ENCODE data around the gene EXOSC3.
A peak's percentile ranks its signal among the peaks of the same experiment; 100 is the strongest.
"Not testable (repeated sequence)": the region's sequence is repeated elsewhere in the genome, so short reads cannot be mapped to it uniquely, and the experiment has no call there.

Gene EXOSC3

GRCh38 chr9:37796232-37796631 lies 11.4 kb upstream of the EXOSC3 start:
- DNase-seq (no peak), ATAC-seq (no peak)

DNA sequence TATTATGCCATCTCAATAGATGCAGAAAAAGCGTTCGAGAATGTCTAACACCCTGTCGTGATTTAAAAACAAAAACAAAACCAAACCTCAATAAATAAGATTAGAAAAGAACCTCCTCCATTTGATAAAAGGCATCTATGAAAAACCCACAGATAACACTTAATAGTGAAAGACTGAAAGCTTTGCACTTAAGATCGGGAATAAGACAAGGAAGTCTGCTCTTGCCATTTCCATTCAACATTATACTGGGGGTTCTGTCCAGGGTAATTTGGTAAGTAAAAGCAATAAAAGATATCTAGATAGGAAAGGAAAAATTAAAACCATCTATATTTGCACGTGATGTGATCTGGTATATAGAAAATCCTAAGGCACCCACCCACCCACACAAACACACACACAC lies 7.3 kb upstream of the EXOSC3 start:
- DNase-seq (no peak), ATAC-seq (no peak)
- Mint-ChIP-seq H3K9me3 (no peaks in the 10 kb centered on the region), H3K27ac (no peak overlapping the region), H3K4me1 (no peaks in the 10 kb centered on the region), H3K4me3 (no peak overlapping the region), H3K27me3 (no peaks in the 10 kb centered on the region), H3K36me3 (ENCODE audit: low read depth) (peaks cover 2% of the 10 kb centered on the region)

More at GRCh38 chr9:37796232-37796631, 11.4 kb upstream of the EXOSC3 start:
- Mint-ChIP-seq H3K36me3 (ENCODE audit: low read depth) (peaks cover 3% of the 10 kb centered on the region), H3K4me1 (peaks cover 18% of the 10 kb centered on the region), H3K4me3 (no peak overlapping the region), H3K27ac (no peak overlapping the region), H3K9me3 (no peaks in the 10 kb centered on the region), H3K27me3 (no peaks in the 10 kb centered on the region)

GRCh38 chr9:37790096-37790495 lies 5.2 kb upstream of the EXOSC3 start:
- Mint-ChIP-seq H3K36me3 (ENCODE audit: low read depth) (peaks cover 2% of the 10 kb centered on the region), H3K27ac (no peak overlapping the region), H3K9me3 (no peaks in the 10 kb centered on the region), H3K4me3 (no peak overlapping the region), H3K27me3 (no peaks in the 10 kb centered on the region), H3K4me1 (peaks cover 7% of the 10 kb centered on the region)
- DNase-seq: no peak
- ATAC-seq: no peak

DNA sequence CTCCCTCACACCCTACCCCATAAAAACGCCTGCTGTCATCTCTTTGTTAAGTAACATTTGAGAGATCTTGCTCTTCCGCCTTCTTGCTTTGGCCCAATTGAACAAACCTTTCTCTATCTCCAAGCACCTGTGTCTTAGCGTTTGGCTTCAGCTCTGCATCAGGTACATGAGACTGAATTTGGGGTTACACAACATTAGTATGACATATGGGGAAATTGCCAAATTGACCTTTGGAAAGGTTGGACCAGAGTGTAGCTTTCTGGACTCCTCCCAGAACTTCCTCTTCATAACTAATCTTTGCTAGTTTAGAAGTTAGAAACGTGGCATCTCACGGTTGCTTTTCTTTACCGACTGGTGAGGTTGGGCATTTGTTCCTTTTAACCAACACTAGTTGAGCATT lies 3.5 kb upstream of the EXOSC3 start:
- Mint-ChIP-seq H3K9me3 (no peaks in the 10 kb centered on the region), H3K36me3 (ENCODE audit: low read depth) (peaks cover 15% of the 10 kb centered on the region), H3K27ac (no peak overlapping the region), H3K4me3 (no peak overlapping the region), H3K4me1 (peaks cover 19% of the 10 kb centered on the region), H3K27me3 (no peaks in the 10 kb centered on the region)
- DNase-seq (no peak), ATAC-seq (no peak)

GRCh38 chr9:37787059-37787458 lies 2.2 kb upstream of the EXOSC3 start:
- ATAC-seq: no peak
- H3K36me3 Mint-ChIP-seq (ENCODE audit: low read depth): peaks cover 26% of the 10 kb centered on the region
- H3K4me3 Mint-ChIP-seq: no peak overlapping the region
- no peak overlapping the region for H3K27ac Mint-ChIP-seq
- DNase-seq: no peak
- H3K4me1 Mint-ChIP-seq: peaks cover 31% of the 10 kb centered on the region
- no peaks in the 10 kb centered on the region for H3K9me3 Mint-ChIP-seq
- no peaks in the 10 kb centered on the region for H3K27me3 Mint-ChIP-seq

DNA sequence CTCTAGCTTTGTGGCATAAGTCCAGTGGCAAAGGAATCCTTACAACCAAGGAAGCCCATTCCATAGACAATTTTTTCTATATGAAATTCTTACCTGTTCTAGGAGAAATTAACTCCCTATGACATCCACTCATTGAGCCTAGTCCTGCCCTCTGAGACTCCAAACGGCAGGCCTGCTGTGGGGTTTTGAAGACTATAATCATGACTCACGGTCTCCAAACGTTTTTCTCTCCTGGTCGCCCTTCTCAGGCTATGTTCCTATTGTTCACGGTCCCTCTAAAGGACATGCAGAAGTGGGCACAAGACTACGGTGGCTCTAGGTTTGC lies 611 bp downstream of the EXOSC3 start:
- Mint-ChIP-seq H3K9me3 (no peaks in the 10 kb centered on the region), H3K27me3 (no peaks in the 10 kb centered on the region), H3K36me3 (ENCODE audit: low read depth) (peaks cover 48% of the 10 kb centered on the region), H3K4me3 (peak overlapping the region; percentile 96), H3K4me1 (peaks cover 41% of the 10 kb centered on the region), H3K27ac (peak overlapping the region; percentile 96)
- ATAC-seq: peak; percentile 11
- no peak for DNase-seq

GRCh38 chr9:37778534-37778933 lies 6.3 kb downstream of the EXOSC3 start:
- ATAC-seq: no peak
- peaks cover 57% of the 10 kb centered on the region for H3K36me3 Mint-ChIP-seq (ENCODE audit: low read depth)

GRCh38 chr9:37776328-37776727 lies 8.5 kb downstream of the EXOSC3 start:
- H3K36me3 Mint-ChIP-seq (ENCODE audit: low read depth): peaks cover 41% of the 10 kb centered on the region
- no peak overlapping the region for H3K4me3 Mint-ChIP-seq
- no peak overlapping the region for H3K27ac Mint-ChIP-seq
- ATAC-seq: no peak
- no peak for DNase-seq
- H3K27me3 Mint-ChIP-seq: no peaks in the 10 kb centered on the region
- H3K4me1 Mint-ChIP-seq: peaks cover 3% of the 10 kb centered on the region
- no peaks in the 10 kb centered on the region for H3K9me3 Mint-ChIP-seq

More at GRCh38 chr9:37778534-37778933, 6.3 kb downstream of the EXOSC3 start:
- Mint-ChIP-seq H3K27me3 (no peaks in the 10 kb centered on the region), H3K4me1 (peaks cover 23% of the 10 kb centered on the region), H3K4me3 (no peak overlapping the region), H3K9me3 (no peaks in the 10 kb centered on the region), H3K27ac (no peak overlapping the region)
- DNase-seq: no peak

DNA sequence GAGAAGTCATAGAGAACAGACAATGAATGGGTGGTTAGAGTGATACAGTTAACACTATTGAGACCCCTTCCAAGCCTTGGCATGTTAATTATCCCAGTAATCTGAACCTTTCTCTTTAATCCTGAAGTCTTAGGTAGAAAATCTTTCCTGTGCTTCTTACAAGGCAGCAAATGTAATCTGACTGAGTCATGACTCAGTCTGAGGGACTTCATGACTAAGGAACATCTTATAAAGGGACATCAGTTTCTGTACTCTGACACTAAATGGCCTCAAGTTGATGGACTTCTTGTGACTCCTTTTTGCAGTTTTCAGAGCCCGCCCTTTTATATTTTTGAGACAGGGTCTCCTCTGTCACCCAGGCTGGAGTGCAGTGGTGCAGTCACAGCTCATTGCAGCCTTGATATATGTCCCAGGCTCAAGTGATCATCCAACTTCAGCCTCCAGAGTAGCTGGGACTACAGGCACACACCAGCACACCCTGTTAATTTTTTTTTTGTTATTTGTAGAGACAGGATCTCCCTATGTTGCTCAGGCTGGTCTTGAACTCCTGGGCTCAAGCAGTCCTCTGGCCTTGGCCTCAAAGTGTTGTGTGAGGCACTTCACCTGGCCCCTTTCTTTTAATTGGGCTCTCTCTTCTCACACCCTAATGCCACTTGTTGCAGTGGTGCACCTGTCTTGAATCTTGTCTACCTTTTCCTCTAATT lies 9.5 kb downstream of the EXOSC3 start:
- Mint-ChIP-seq H3K4me3 (no peak overlapping the region), H3K9me3 (no peaks in the 10 kb centered on the region), H3K27ac (peak overlapping the region; percentile 28), H3K27me3 (no peaks in the 10 kb centered on the region), H3K4me1 (no peaks in the 10 kb centered on the region), H3K36me3 (ENCODE audit: low read depth) (peaks cover 32% of the 10 kb centered on the region)
- no peak for ATAC-seq
- DNase-seq: no peak

DNA sequence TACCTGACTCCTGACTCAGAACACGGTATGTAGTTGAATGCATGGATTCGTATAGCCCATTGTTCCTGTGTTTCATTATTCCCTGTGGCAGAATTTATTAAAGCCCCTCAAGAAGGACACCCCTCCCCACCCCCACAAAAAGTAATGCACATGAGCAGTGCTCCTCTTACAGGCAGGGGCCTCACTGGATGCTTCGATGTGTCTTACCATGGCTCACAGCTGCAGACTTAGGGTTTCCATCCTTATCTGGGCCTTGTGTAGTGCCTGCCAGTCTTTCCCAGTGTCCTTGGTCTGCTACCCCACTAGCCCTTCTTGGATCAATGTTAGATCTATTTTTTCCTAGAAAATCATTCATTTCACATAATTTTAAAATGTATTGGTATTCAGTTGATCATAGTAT lies 14.9 kb downstream of the EXOSC3 start:
- Mint-ChIP-seq H3K27ac (peak overlapping the region; percentile 22), H3K9me3 (no peaks in the 10 kb centered on the region), H3K4me3 (no peak overlapping the region), H3K36me3 (ENCODE audit: low read depth) (peaks cover 27% of the 10 kb centered on the region), H3K4me1 (no peaks in the 10 kb centered on the region), H3K27me3 (no peaks in the 10 kb centered on the region)
- DNase-seq: no peak
- no peak for ATAC-seq

GRCh38 chr9:37769306-37769705 lies 15.6 kb downstream of the EXOSC3 start:
- H3K27me3 Mint-ChIP-seq: no peaks in the 10 kb centered on the region

GRCh38 chr9:37765263-37765662 lies 19.6 kb downstream of the EXOSC3 start:
- H3K9me3 Mint-ChIP-seq, H3K4me3 Mint-ChIP-seq, H3K27ac Mint-ChIP-seq, ATAC-seq, H3K4me1 Mint-ChIP-seq, H3K27me3 Mint-ChIP-seq, DNase-seq: not testable (repeated sequence)
- H3K36me3 Mint-ChIP-seq (ENCODE audit: low read depth): peaks cover 29% of the 10 kb centered on the region

More at GRCh38 chr9:37769306-37769705, 15.6 kb downstream of the EXOSC3 start:
- no peak overlapping the region for H3K4me3 Mint-ChIP-seq
- no peaks in the 10 kb centered on the region for H3K4me1 Mint-ChIP-seq
- ATAC-seq (no peak), DNase-seq (no peak)
- no peak overlapping the region for H3K27ac Mint-ChIP-seq
- H3K36me3 Mint-ChIP-seq (ENCODE audit: low read depth): peaks cover 29% of the 10 kb centered on the region
- no peaks in the 10 kb centered on the region for H3K9me3 Mint-ChIP-seq

- Mint-ChIP-seq H3K27me3 (no peaks in the 10 kb centered on the region), H3K27ac (no peak overlapping the region), H3K36me3 (ENCODE audit: low read depth) (peaks cover 21% of the 10 kb centered on the region), H3K4me3 (no peak overlapping the region), H3K9me3 (no peaks in the 10 kb centered on the region), H3K4me1 (peaks cover 2% of the 10 kb centered on the region)
- DNase-seq (no peak), ATAC-seq (no peak)
Observed at GRCh38 chr9:37761511-37761910, 23.4 kb downstream of the EXOSC3 start.

GRCh38 chr9:37760416-37761161 lies 24.3 kb downstream of the EXOSC3 start:
- ATAC-seq (no peak), DNase-seq (no peak)
- peaks cover 16% of the 10 kb centered on the region for H3K36me3 Mint-ChIP-seq (ENCODE audit: low read depth)
- H3K27me3 Mint-ChIP-seq: no peaks in the 10 kb centered on the region
- H3K4me1 Mint-ChIP-seq: peaks cover 3% of the 10 kb centered on the region
- H3K9me3 Mint-ChIP-seq: no peaks in the 10 kb centered on the region
- no peak overlapping the region for H3K27ac Mint-ChIP-seq
- H3K4me3 Mint-ChIP-seq: no peak overlapping the region

DNA sequence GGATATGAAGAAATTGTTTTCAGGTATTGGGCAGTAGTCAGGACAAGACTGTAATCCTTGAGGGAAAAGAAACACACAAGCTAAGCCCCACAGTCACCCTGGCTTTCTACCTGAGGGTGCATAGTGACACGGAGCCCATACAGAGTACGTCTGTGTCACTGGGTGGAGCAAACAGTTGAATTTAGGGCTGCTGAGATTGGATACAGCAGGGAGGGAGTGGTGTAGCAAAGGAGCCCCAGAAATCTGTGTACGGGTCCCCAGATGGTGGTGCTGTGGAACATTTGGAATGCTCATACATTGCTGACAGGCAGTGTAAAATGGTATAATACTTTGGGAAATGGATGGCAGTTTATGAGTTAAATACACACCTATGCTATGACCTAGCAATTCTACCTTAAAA lies 26.1 kb downstream of the EXOSC3 start:
- no peak for ATAC-seq
- no peak for DNase-seq
- Mint-ChIP-seq H3K9me3 (no peaks in the 10 kb centered on the region), H3K27ac (no peak overlapping the region), H3K4me3 (no peak overlapping the region), H3K4me1 (peaks cover 15% of the 10 kb centered on the region), H3K27me3 (no peaks in the 10 kb centered on the region), H3K36me3 (ENCODE audit: low read depth) (peaks cover 6% of the 10 kb centered on the region)
